CD4-positive, alpha-beta T cell (primary cell): Measurements from ENCODE around the gene VAV2. TPM values are rescaled to one million over a fixed set of nuclear protein-coding genes. Genes with fewer than 3 reads are reported as not detected.

Experiments
- ATAC-seq: fragments of 200-7000 bp; cut with Tn5 transposase; one replicate; pipeline ENCODE4 v1.10.0; 2022; ENCODE audit warnings: mild to moderate bottlenecking; ENCODE audit not compliant: poor library complexity
- CTCF ChIA-PET: fragments of 350-600 bp; sonication (Branson Sonifier 250); formaldehyde crosslinking; loops from one replicate; lab custom pipeline; 2021; ENCODE audit warnings: antibody characterized with exemption, inconsistent platforms; lab: Charles Lee
- POLR2A ChIA-PET: fragments of 350-600 bp; sonication (Branson Sonifier 250); formaldehyde crosslinking; loops from one replicate; lab custom pipeline; 2021; ENCODE audit warnings: antibody characterized with exemption, inconsistent platforms; lab: Charles Lee
- DNase-seq, 14 experiments: peaks; one replicate each; pipeline ENCODE4 v3.0.0-alpha.2; 2013 to 2020; ENCODE audit warnings: mixed read lengths in 2 of 14
- H3K27ac ChIP-seq, 2 donors: one replicate each; pipeline versions ENCODE4 v1.5.1 to v1.7.0; 2013; ENCODE audit warnings: low read length in 2 of 2, low read depth in 1 of 2, mild to moderate bottlenecking in 1 of 2
- H3K27me3 ChIP-seq, 2 experiments: 1 replicate in 1 of 2; 2 replicates in 1 of 2; pipeline versions ENCODE4 v1.6.1 to v1.7.0; 2013; ENCODE audit warnings: low read length in 2 of 2, control low read depth in 1 of 2, mild to moderate bottlenecking in 1 of 2, moderate library complexity in 1 of 2; ENCODE audit not compliant: insufficient read depth in 2 of 2, control insufficient read depth in 1 of 2
- H3K36me3 ChIP-seq: one replicate; pipeline ENCODE4 v1.6.1; 2013; ENCODE audit warnings: low read length, control low read depth; ENCODE audit not compliant: insufficient read depth
- H3K4me1 ChIP-seq: one replicate; pipeline ENCODE4 v1.6.1; 2013; ENCODE audit warnings: low read length, control low read depth; ENCODE audit not compliant: insufficient read depth
- H3K4me3 ChIP-seq: one replicate; pipeline ENCODE4 v1.5.1; 2013; ENCODE audit warnings: mild to moderate bottlenecking, low read length, moderate library complexity
- H3K9me3 ChIP-seq, 2 experiments: 1 replicate in 1 of 2; 2 replicates in 1 of 2; pipeline versions ENCODE4 v1.6.1 to v1.7.0; 2013; ENCODE audit warnings: low read length in 2 of 2, mild to moderate bottlenecking in 2 of 2, control low read depth in 1 of 2, moderate library complexity in 1 of 2; ENCODE audit not compliant: control insufficient read depth in 1 of 2, insufficient read depth in 1 of 2
- H3K27ac Mint-ChIP-seq: one replicate; pipeline ENCODE4 v1.8.0; 2020; ENCODE audit warnings: mixed read lengths
- H3K27me3 Mint-ChIP-seq: one replicate; pipeline ENCODE4 v1.8.0; 2021; ENCODE audit warnings: mixed read lengths
- H3K36me3 Mint-ChIP-seq: one replicate; pipeline ENCODE4 v1.8.0; 2021; ENCODE audit warnings: low read depth, mixed read lengths
- H3K4me1 Mint-ChIP-seq: one replicate; pipeline ENCODE4 v1.8.0; 2021; ENCODE audit warnings: low read depth, mixed read lengths
- H3K4me3 Mint-ChIP-seq: one replicate; pipeline ENCODE4 v1.8.0; 2020; ENCODE audit warnings: mild to moderate bottlenecking, mixed read lengths
- H3K9me3 Mint-ChIP-seq: one replicate; pipeline ENCODE4 v1.8.0; 2020; ENCODE audit warnings: mixed read lengths
- CTCF ChIP-seq: fragments of 200-600 bp; IDR thresholded peaks from one replicate; pipeline ENCODE4 v1.8.0; 2022; ENCODE audit warnings: antibody characterized with exemption, mild to moderate bottlenecking
- intact Hi-C, 2 experiments: fragments of 100-400 bp; cut with DNase I in 1 of 2; cut with micrococcal nuclease in 1 of 2; formaldehyde crosslinking; loops; one replicate each; pipeline versions ENCODE4 v1.15.1 to v1.9.0; 2023 to 2025; cut with DNase I, micrococcal nuclease
- total RNA-seq, 174 experiments: library from RNA in 2 of 174; stranded (reverse) in 2 of 174; gene quantifications; one replicate each; pipeline ENCODE4 v1.2.3 and lab custom pipeline; 2021 to 2026

The VAV2 gene
- total RNA-seq, 2 experiments from 2014 or later, result 1.6 to 1.7 TPM

GRCh38 chr9:133805876-133806622 is 186.1 kb downstream of the VAV2 start:
- CTCF ChIA-PET, result no interaction called here
- no peak for TF ChIP-seq CTCF
- no peaks in the 10 kb centered on the region for H3K4me1 Mint-ChIP-seq
- DNase-seq (no peak), ATAC-seq (no peak)
- no peaks in the 10 kb centered on the region for H3K36me3 Mint-ChIP-seq
- no peak overlapping the region for H3K27ac Mint-ChIP-seq
- H3K9me3 Mint-ChIP-seq, result no peaks in the 10 kb centered on the region
- H3K4me1 ChIP-seq, result no peaks in the 10 kb centered on the region
- H3K27me3 ChIP-seq, result no peaks in the 10 kb centered on the region
- no peak overlapping the region for H3K4me3 Mint-ChIP-seq
- POLR2A ChIA-PET, result no interaction called here
- H3K4me3 ChIP-seq, result no peak overlapping the region
- no peaks in the 10 kb centered on the region for H3K27me3 Mint-ChIP-seq
- H3K27ac ChIP-seq, result no peak overlapping the region
- H3K9me3 ChIP-seq, result no peaks in the 10 kb centered on the region
- intact Hi-C loops, result no loop called here
- no peaks in the 10 kb centered on the region for H3K36me3 ChIP-seq

- no peak overlapping the region for H3K4me3 ChIP-seq
- intact Hi-C loops, result no loop called here
- ChIA-PET CTCF (no interaction called here), POLR2A (no interaction called here)
- H3K4me1 ChIP-seq, result no peaks in the 10 kb centered on the region
- Mint-ChIP-seq H3K9me3 (no peaks in the 10 kb centered on the region), H3K27me3 (no peaks in the 10 kb centered on the region), H3K36me3 (no peaks in the 10 kb centered on the region), H3K4me3 (no peak overlapping the region), H3K27ac (no peak overlapping the region), H3K4me1 (no peaks in the 10 kb centered on the region)
- H3K9me3 ChIP-seq, result no peaks in the 10 kb centered on the region
- ATAC-seq (no peak), DNase-seq (no peak)
- no peaks in the 10 kb centered on the region for H3K36me3 ChIP-seq
- no peak for TF ChIP-seq CTCF
- H3K27ac ChIP-seq, result no peak overlapping the region
- no peaks in the 10 kb centered on the region for H3K27me3 ChIP-seq
These were observed 187.9 kb downstream of the VAV2 start for GRCh38 chr9:133804199-133804598.

- Mint-ChIP-seq H3K4me1 (no peaks in the 10 kb centered on the region), H3K36me3 (no peaks in the 10 kb centered on the region), H3K27me3 (no peaks in the 10 kb centered on the region), H3K27ac (no peak overlapping the region), H3K9me3 (no peaks in the 10 kb centered on the region), H3K4me3 (no peak overlapping the region)
- Histone ChIP-seq H3K36me3 (no peaks in the 10 kb centered on the region), H3K27me3 (no peaks in the 10 kb centered on the region), H3K27ac (no peak overlapping the region), H3K4me3 (no peak overlapping the region), H3K4me1 (no peaks in the 10 kb centered on the region), H3K9me3 (no peaks in the 10 kb centered on the region)
- TF ChIP-seq CTCF, result no peak
- DNase-seq, result no peak
- ChIA-PET CTCF (no interaction called here), POLR2A (no interaction called here)
- intact Hi-C loops, result no loop called here
- ATAC-seq, result no peak
These were observed 188.4 kb downstream of the VAV2 start for GRCh38 chr9:133803745-133804144.
